NCI-H187 (cell line): ENCODE data around the gene SETD3.
"Not testable (repeated sequence)": the region's sequence is repeated elsewhere in the genome, so short reads cannot be mapped to it uniquely, and the experiment has no call there.

Experiments used
- DNase-seq, 2 experiments: peaks; one replicate each; lab custom pipeline; 2025; lab: John Stamatoyannopoulos, UW

Gene SETD3

DNA sequence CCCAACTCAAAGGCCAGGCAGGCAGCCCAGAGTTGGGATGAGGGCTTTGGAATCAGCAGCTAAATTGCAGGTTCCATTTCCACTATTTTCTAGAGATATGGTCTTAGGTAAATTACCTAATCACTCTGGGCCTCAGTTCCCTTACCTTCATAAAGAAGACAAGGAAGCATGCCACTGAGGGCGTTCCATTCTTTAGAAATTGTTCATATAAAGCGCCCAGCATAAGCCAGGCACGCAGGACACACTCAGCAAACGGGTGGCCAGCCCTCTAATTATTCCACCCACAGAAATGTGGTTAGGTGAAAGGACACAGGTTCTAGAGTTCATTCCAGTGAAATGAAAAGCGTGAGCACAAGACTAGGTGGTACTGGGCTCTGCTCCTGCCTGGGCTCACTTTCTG, 120.8 kb downstream of the SETD3 start:
- no peak for DNase-seq

DNA sequence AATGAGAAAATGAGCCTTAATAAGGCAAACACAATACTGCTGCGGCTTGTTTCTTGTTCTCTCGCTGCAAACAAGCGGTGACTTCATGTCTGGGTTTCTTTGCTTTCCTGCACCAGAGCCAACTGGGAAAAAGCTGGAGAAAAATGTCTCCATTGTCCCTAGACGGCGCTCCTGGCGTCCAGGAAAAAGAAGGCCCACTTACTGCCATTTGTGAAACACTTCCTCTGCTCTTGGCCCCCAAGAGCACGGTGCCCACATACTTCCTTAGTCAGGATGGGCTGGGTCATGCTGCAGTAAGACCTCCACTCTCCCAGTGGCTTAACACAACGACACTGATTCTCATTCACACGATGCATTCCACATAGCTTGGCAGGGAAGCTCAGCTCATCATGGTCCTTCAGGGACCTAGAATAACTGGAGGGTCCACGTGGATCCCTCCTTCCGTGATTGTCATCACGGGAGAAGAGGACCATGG, 122.7 kb downstream of the SETD3 start:
- DNase-seq = no peak

DNA sequence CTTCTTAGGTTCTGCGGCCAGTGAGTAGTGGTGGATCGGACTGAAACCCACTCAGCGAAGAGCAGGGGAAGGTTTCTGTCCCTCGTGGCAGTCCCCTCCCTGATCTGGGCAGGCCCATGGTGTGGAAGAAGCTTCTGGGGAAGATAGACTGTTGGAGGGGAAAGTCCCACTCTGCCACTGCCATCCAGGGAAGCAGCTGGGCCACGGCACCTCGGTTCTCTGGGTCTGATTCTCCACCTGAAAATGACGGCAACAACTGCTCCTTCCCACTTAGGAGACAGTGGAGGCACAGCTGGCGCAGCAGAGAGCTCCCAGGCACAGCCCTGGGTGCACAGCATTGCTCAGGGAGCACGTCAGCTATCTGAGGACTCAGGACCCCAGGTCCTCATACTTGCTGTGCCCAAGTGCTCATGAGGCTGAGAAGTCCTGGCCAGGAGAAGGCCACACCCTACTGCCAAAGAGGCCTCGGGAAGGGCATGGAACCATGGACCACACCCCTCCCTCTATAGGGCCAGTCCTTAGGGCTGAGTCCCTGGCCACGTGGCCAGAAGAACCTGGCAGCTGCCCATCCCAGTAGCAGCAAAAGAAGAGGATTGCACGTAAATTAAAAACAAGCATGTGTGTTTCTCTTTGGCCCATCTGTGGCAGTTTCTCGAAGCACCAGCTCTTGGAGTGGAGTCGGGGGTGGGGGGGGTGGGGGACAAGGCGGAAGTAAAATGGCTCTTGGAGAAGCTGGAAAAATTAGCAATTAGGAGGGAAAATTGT, 123.3 kb downstream of the SETD3 start:
- DNase-seq = no peak

DNA sequence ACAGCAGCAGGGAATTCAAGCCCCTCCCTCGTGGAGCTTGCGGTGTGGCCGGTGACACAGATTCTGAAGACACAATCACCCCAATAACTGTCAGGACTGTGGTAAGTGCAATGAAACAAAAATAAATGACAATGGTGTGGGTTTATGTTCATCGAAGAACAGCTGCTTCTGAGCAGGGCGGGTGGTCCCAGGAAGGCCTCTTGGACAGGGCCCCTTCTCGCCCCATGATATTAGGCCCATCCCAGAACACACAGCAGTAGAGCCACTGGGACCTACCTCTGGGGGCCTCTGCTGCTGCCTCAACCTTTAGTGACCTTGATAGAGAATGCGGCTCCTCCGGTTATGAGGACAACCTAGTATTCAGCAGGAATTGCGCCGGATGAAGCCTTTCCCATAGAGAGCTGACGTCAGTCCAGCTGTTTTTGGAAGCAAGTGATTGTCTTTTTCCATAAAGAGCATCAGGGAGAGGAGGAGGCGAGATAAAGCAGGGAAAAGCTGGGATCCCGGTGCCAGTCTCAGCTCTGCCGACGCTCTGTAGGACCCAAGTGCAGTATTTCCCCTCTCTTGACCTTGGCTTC, 124.5 kb downstream of the SETD3 start:
- no peak for DNase-seq

DNA sequence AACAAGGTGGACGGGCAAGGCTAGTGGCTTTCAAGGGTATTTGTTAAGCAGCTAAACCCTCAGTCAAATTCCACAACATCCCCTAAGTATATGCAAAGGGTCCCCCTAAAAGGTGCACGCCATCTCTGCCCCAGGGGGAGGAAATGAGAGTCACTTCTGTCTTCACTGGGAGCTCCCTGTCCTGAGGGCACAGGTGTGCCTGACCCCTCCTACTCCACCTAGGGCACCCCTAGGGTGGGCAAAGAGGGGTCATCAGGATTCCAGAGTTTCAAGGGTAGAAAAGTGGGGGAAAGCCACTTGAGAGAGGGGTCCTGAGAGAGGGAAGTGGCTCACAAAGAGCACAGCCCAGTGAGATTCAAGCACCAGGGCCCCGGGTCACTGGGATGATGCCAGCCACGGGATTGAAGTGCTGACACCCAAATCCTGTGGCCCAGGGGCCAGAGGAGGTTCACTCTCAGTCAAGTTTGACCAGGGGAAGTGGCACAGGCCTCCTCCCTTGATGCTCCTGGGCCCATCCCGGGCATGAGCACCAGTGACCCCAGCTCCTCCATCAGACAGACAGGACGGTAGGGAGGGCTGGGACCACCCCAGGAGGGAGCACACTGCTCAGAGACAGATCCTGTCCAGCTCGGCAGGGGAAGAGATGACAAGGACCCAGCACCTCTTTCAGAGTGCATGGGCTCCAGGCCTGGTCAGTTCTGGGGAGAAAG, 126.3 kb downstream of the SETD3 start:
- DNase-seq = no peak

DNA sequence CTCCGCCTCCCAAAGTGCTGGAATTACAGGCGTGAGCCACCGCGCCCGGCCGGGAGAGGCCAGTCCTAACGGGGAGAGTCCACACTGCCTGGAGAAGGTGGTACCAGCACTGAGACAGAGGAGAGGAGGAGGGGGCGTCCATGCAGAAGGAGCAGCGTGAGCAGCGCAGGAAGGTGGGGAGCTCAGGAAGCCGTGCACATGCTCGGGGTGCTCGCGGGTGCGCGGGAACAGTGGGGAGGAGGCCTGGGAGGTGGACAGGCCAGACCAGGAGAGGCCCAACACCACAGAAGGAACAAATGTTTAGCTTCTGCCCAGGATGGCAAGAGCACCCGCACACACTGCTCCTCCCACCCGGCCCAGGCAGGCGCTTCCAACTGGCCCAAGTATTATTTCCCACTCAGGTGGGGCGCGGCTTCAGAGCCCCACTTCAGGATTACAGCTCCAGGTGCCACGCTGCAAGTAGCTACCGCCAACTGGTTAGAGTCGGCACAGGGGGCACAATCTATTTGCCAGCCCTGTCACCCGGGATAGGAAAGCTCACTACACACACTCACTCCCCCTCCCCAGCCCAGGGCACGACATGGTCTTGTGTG, 127.9 kb downstream of the SETD3 start:
- no peak for DNase-seq

DNA sequence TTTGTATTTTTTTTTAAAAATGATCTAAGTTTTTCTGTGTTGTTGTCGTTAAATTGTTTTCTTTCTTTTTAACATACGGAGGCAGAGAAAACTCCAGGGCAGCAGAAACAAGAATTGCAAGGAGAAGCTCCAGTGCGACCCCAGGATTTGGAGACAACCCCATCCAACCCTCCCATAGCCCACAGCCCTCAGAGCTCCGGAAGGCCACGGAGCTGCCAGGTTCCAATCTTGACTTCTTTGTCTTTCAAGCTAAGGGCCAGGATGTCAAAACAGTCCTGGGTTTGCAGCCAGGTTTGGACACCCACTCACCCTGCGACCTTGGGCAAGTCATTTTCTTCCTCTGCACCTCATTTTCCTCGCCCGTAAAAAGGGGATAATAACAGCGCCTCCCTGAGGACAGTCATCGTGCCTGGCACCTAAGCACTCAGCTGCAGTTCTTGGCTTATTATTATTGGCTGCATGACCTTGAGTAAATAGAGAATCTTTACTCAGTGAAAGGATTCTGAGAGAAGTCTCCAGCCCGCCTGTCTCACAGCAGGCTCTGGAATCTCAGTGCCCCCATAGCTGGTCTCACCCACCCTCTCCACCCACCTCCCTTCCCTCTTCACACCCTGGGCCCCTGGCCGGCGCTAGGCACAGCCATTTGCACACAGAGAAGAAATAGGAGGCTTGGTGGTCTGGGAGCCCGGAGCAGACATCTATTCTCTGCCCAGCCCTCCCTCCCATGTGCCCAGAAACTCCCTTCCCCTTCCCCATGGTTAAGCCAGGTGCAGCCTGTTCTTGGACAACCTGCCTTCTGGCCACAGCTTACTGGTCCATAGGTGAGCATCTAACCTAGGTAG, 129.3 kb downstream of the SETD3 start:
- DNase-seq = no peak

DNA sequence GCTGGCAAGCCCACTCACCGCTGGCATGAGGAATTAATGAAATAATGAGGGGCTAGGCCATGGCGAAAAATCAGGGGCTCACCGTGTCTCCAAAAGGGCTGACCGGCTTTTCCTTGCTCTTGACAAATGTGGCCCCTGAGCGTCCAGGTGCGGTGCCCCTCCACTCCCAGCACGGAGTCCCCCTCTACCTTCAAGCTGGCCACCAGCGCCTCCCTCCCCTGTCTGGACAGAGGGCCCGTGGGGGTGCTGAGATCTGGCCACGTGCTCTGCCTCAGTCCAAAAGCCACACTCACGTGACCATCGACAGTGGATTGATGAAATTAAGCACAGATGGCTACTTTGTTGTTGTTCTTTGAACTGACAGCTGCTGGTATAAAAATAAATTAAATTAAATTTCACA, 129.9 kb downstream of the SETD3 start:
- DNase-seq = no peak

DNA sequence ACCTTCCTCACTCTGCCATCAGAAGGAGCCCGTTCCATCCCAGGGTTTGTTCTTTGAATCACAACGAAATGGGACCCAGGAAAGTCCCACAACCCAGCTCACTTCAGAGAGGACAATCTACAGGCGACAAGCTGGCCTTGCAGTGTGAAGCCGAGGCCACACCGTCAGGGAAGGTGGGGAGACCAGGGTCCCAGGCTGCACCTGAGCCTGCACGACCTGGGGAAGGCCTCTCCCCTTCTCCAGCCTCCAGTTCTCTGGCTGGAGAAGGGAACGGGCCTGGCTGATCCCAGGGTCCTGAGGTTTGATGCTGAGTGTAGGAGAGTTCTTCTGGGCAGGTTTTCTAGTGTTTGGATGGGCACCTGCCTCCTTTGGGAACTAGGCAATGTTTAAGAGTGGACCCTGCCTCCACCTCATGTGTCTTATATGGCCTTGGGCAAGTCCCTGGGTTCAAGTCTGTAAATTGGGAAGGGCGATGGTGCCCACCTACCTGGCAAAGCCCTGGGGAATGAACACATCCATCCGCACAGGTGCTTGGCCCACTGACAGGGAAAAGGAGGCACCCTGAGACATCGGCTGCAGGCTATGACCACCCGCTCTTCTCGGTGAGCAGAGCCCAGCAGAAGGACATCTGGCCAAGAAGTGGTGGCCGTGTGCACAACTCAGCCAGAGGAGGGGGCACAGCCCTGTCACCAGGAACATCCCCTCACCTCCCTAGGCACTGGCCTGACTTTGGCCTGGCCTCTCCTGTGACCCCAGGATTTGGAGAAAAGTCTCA, 130.8 kb downstream of the SETD3 start:
- no peak for DNase-seq

DNA sequence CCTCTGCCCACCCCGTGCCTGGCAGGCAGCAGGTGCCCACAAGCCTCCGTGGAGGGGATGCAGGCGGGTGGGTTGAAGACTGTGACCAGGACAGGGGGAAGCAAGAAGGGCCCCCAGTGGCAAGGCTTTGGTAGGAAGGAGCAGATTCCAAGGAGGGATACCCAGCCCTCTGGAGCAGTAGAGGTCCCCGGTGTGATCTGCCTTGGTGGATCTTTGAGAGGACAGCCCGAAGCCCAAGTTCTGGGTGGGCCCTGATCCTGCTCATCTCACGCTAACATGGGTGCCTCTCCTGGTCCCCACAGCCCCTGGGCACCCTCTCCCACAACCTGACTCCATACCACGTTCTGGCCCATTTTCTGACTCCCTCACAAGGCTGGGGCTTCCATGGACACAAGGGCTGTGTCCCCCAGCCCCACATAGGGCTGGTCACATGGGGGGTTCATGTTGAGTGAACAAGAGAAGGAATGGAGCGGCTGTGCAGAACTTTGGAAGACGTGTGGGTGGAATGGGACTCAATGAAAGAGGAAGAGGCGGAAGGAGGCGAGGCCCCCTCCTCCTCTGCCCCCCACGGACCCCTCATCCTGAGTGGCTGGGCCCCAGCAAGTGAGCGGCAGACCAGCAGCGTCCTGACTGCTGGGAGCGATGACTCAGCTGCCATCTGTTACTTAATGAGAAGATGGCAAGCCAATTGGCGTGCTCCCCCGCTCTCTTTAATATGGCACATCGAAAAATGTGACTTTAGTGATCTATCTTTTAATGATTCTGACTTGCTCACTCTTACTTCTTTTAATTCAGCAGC, 131.6 kb downstream of the SETD3 start:
- DNase-seq = no peak

DNA sequence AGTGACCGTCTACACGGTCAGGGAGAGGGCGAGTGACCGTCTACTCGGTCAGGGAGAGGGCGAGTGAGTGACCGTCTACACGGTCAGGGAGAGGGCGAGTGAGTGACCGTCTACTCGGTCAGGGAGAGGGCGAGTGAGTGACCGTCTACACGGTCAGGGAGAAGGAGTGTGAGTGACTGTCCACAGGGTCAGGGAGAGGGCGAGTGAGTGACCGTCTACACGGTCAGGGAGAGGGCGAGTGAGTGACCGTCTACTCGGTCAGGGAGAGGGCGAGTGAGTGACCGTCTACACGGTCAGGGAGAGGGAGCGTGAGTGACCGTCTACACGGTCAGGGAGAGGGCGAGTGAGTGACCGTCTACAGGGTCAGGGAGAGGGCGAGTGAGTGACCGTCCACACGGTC, 132.4 kb downstream of the SETD3 start:
- DNase-seq = not testable (repeated sequence)
